T-cell (primary cell): ENCODE measurements around the gene KCTD6. TPM values are rescaled to one million over a fixed set of nuclear protein-coding genes. Genes with fewer than 3 reads are reported as not detected.

Experiments used
- ATAC-seq, 4 experiments: fragments of 200-7000 bp in 3 of 4; fragments of 150-1000 bp in 1 of 4; cut with Tn5 transposase; replicated peaks in 1 of 4; 1 replicate in 3 of 4; 2 replicates in 1 of 4; pipeline ENCODE4 v1.10.0; 2021; ENCODE audit warnings: moderate library complexity in 3 of 4, mild to moderate bottlenecking in 2 of 4, moderate number of reproducible peaks in 1 of 4
- CTCF ChIA-PET, 2 donors: fragments of 300-600 bp; sonication (Branson Sonifier 250); formaldehyde crosslinking; loops; one replicate each; lab custom pipeline; 2022; ENCODE audit warnings: antibody characterized with exemption in 2 of 2; lab: Charles Lee
- POLR2A ChIA-PET, 2 donors: fragments of 300-600 bp; sonication (Branson Sonifier 250); formaldehyde crosslinking; loops; one replicate each; lab custom pipeline; 2022; ENCODE audit warnings: antibody characterized with exemption in 2 of 2; lab: Charles Lee
- DNase-seq, 35 experiments: peaks; one replicate each; pipeline versions ENCODE4 v3.0.0 to v3.0.0-alpha.2; 2013 to 2023
- H3K27ac ChIP-seq: one replicate; pipeline ENCODE4 v1.5.1; 2013; ENCODE audit warnings: low read length
- H3K27me3 ChIP-seq, 2 experiments: replicated peaks in 1 of 2; 1 replicate in 1 of 2; 2 replicates in 1 of 2; pipeline versions ENCODE4 v1.6.1 to v1.7.0; 2013; ENCODE audit warnings: low read length in 1 of 2, mixed read lengths in 1 of 2; ENCODE audit not compliant: control insufficient read depth in 2 of 2, insufficient read depth in 2 of 2; ENCODE audit errors: extremely low read depth in 1 of 2
- H3K36me3 ChIP-seq, 2 donors: 1 replicate in 1 of 2; 2 replicates in 1 of 2; pipeline versions ENCODE4 v1.6.1 to v1.7.0; 2013; ENCODE audit warnings: low read length in 1 of 2; ENCODE audit not compliant: control insufficient read depth in 2 of 2, insufficient read depth in 1 of 2; ENCODE audit errors: extremely low read depth in 1 of 2
- H3K4me1 ChIP-seq, 2 experiments: 1 replicate in 1 of 2; 2 replicates in 1 of 2; pipeline versions ENCODE4 v1.6.1 to v1.7.0; 2013; ENCODE audit warnings: low read length in 2 of 2, mixed read lengths in 1 of 2; ENCODE audit not compliant: insufficient read depth in 2 of 2, control insufficient read depth in 1 of 2; ENCODE audit errors: extremely low read depth in 1 of 2
- H3K4me3 ChIP-seq, 2 donors: 1 replicate in 1 of 2; 2 replicates in 1 of 2; pipeline versions ENCODE4 v1.5.1 to v1.7.0; 2013; ENCODE audit warnings: mild to moderate bottlenecking in 2 of 2, low read length in 1 of 2, moderate library complexity in 1 of 2; ENCODE audit not compliant: control insufficient read depth in 1 of 2; ENCODE audit errors: extremely low read depth in 1 of 2
- H3K9me3 ChIP-seq: 2 replicates; pipeline ENCODE4 v1.7.0; 2013
- H3K27ac Mint-ChIP-seq, 2 donors: one replicate each; pipeline ENCODE4 v1.8.0; 2020 to 2021; ENCODE audit warnings: mild to moderate bottlenecking in 2 of 2, mixed read lengths in 2 of 2
- H3K27me3 Mint-ChIP-seq, 2 donors: one replicate each; pipeline ENCODE4 v1.8.0; 2021 to 2022; ENCODE audit warnings: mixed read lengths in 2 of 2
- H3K36me3 Mint-ChIP-seq: one replicate; pipeline ENCODE4 v1.8.0; 2021; ENCODE audit warnings: mixed read lengths
- H3K4me1 Mint-ChIP-seq, 3 donors: one replicate each; pipeline ENCODE4 v1.8.0; 2020 to 2022; ENCODE audit warnings: mixed read lengths in 3 of 3, mild to moderate bottlenecking in 1 of 3
- H3K4me3 Mint-ChIP-seq, 3 donors: one replicate each; pipeline ENCODE4 v1.8.0; 2020 to 2022; ENCODE audit warnings: mild to moderate bottlenecking in 3 of 3, mixed read lengths in 3 of 3, moderate library complexity in 3 of 3
- H3K9me3 Mint-ChIP-seq, 3 donors: one replicate each; pipeline ENCODE4 v1.8.0; 2020 to 2022; ENCODE audit warnings: mixed read lengths in 3 of 3
- WGBS: methylation state at CpG from one replicate; pipeline ENCODE4 v1.1.5; 2013; ENCODE audit warnings: missing lambda C conversion rate; ENCODE audit not compliant: insufficient coverage; 5-methylcytosine and 5-hydroxymethylcytosine counted together
- total RNA-seq, 35 experiments: library from RNA in 6 of 35; stranded (reverse) in 6 of 35; fragments of 120-200 nt in 1 of 35; gene quantifications; one replicate each; pipeline versions ENCODE4 v1.2.1 to v1.2.4 and lab custom pipeline; 2013 to 2026

KCTD6 gene
- total RNA-seq, 5 donors from 2014 or later (not counting 1 experiment from before 2014, with no cell fraction given): 6.6 to 9.4 (median 7.8) TPM

DNA sequence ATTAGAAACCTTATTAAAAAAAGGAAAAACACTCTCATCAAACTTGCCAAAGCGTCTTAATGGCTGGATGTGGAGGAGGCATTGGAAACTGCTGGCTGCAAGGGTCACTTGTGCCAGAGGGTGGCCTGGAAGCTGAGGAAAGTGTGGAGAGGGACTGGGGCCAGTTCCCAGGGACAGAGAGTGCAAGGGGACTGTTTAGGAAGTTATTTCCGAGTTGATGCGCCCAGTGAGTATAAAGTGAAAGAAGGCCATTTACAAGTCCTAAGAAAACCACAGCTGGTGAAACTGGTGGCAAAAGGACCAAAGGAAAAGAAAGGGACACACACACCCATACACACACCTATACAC is 7.2 kb upstream of the KCTD6 start:
- POLR2A ChIA-PET: no interaction called here
- no peak overlapping the region for H3K27ac Mint-ChIP-seq

DNA sequence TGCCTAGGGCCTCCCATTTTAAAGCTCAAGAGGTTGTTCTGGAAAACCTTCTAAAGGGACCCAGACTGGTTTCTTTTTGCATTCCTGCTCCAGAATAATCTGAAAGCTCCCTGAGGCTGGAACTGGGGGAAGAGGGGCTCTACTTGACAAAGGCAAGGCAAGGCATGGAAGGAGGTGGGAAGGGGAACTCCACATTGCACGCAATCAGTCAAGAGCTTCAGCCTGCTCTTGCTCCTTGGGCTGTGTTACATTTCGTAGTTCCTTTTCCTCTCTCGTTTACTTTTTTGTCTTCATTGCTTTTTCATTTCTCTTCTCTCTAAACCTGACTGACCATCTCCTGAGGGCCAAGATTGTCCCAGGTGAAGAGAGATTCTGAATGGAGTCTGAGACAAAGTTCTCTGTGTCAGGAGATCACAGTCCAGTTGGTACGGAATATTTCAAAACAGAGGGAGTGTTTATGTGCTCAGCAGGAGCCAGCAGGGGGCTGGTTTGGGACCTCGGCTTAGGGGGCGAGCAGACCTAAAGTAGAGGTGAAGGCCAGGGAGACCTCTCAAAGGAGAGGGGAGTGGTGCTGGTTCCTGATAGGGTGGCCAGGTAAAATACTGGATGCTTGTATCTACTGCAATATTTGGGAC is 6.0 kb upstream of the KCTD6 start:
- ChIA-PET POLR2A (no interaction called here), CTCF (no interaction called here)
- 97% methylated on average over 3 of the region's 6 CpGs for WGBS
- Histone ChIP-seq H3K9me3 (no peaks in the 10 kb centered on the region), H3K27me3 (peaks cover 0 to 3% of the 10 kb centered on the region in 2 experiments), H3K4me1 (peaks cover 0 to 2% of the 10 kb centered on the region in 2 experiments), H3K27ac (no peak overlapping the region), H3K36me3 (no peaks in the 10 kb centered on the region), H3K4me3 (no peak overlapping the region)
- ATAC-seq (no peak), DNase-seq (no peak)
- Mint-ChIP-seq H3K4me3 (no peak overlapping the region), H3K9me3 (no peaks in the 10 kb centered on the region), H3K27me3 (peaks cover 3 to 4% of the 10 kb centered on the region in 2 donors), H3K4me1 (peaks cover 6 to 15% (median 14%) of the 10 kb centered on the region in 3 donors), H3K36me3 (no peaks in the 10 kb centered on the region), H3K27ac (no peak overlapping the region)

More for the DNA sequence above, 7.2 kb upstream of the KCTD6 start:
- Histone ChIP-seq H3K9me3 (no peaks in the 10 kb centered on the region), H3K36me3 (no peaks in the 10 kb centered on the region), H3K27ac (no peak overlapping the region), H3K4me1 (no peaks in the 10 kb centered on the region), H3K27me3 (peaks cover 0 to 3% of the 10 kb centered on the region in 2 experiments), H3K4me3 (no peak overlapping the region)
- ATAC-seq: no peak
- Mint-ChIP-seq H3K36me3 (no peaks in the 10 kb centered on the region), H3K4me1 (peaks cover 1 to 5% (median 5%) of the 10 kb centered on the region in 3 donors), H3K9me3 (no peaks in the 10 kb centered on the region), H3K4me3 (no peak overlapping the region), H3K27me3 (peaks cover 3 to 4% of the 10 kb centered on the region in 2 donors)
- DNase-seq: no peak
- CTCF ChIA-PET: interaction anchor here in 1 of 2 donors (0.7 kb wide), 1 partner anchor 51 kb away, joined by 3 read pairs; no protein-coding TSS in a partner anchor
- no CpG with 5 or more reads among the region's 3 CpGs for WGBS

DNA sequence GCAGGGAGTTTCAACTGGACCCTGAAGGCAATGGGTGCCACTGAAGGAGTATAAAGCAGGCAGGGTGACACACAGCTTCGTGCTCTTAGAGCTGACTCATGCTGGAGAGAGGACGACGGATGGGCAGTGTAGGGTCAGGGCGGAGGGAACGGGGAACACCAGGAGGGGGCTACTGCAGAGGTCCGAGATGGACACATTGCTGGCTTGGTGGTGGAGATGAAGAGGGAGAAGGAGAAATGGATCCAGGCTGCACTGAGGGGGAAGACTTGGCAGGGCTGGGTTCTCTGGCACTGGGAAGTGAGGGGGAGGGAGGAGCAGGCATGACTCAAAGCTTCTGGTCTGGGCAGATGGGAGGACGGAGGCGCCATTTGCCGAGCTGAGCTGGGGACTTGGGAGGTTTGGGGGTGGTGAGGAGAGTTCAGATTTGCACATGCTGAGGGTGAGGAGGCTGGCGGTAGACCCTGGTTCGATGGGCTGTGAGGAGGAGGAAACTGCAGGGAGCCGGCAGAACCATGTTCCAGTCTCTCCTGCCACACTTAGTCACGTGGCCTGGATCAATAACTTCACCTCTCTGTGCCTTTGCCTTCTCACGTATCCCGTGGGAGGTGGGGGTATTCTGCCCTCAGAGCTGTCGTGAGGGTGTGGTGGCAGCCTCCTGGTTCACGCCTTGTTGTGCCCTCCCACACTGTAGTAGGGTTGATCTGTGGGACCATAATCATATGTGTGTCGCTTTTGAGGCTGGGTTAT is 4.6 kb upstream of the KCTD6 start:
- H3K4me1 ChIP-seq: peaks cover 0 to 9% of the 10 kb centered on the region in 2 experiments
- H3K27ac ChIP-seq: no peak overlapping the region
- H3K9me3 ChIP-seq: no peaks in the 10 kb centered on the region
- Mint-ChIP-seq H3K9me3 (no peaks in the 10 kb centered on the region), H3K36me3 (no peaks in the 10 kb centered on the region), H3K4me1 (peaks cover 12 to 19% (median 19%) of the 10 kb centered on the region in 3 donors), H3K27me3 (peaks cover 3 to 4% of the 10 kb centered on the region in 2 donors), H3K4me3 (no peak overlapping the region), H3K27ac (no peak overlapping the region)
- POLR2A ChIA-PET: no interaction called here
- DNase-seq (no peak), ATAC-seq (no peak)
- no peak overlapping the region for H3K4me3 ChIP-seq
- 71% methylated on average over 13 of the region's 18 CpGs for WGBS
- CTCF ChIA-PET: interaction anchor here in 1 of 2 donors (0.7 kb wide), 1 partner anchor 181 kb away, joined by 3 read pairs; the partner anchor contains the start of genes HTD2 and RPP14
- peaks cover 0 to 3% of the 10 kb centered on the region in 2 experiments for H3K27me3 ChIP-seq
- H3K36me3 ChIP-seq: no peaks in the 10 kb centered on the region

DNA sequence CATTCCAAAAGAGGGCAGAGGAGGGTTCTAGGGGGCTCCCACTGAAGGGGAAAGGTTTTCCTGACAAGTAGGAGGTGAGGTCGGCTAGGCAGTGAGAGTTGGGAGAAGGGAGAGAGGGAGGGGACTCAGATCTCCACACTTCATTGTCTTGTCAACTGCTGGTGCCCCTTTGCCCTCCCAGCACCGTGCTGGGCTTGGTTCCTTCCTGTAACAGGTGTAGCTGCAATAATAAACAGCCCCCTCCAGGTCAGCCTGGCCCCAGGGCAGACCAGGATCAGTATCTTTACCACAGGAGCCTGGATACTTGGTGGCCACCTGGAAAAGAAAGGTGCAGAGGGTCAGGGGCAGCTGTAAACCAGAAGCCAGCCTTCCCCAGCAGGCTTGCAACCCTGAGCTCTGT is 2.9 kb upstream of the KCTD6 start:
- peaks cover 1 to 2% of the 10 kb centered on the region in 2 donors for H3K27me3 Mint-ChIP-seq
- Histone ChIP-seq H3K27ac (no peak overlapping the region), H3K36me3 (no peaks in the 10 kb centered on the region), H3K4me3 (no peak overlapping the region), H3K27me3 (peaks cover 0 to 3% of the 10 kb centered on the region in 2 experiments), H3K9me3 (no peaks in the 10 kb centered on the region), H3K4me1 (peaks cover 12 to 21% of the 10 kb centered on the region in 2 experiments)
- ChIA-PET POLR2A (interaction anchor here in 1 of 2 donors (0.6 kb wide), 1 partner anchor 147 kb away, joined by 3 read pairs; no protein-coding TSS in a partner anchor), CTCF (interaction anchor here in 1 of 2 donors (1.0 kb wide), 1 partner anchor 155 kb away, joined by 3 read pairs; no protein-coding TSS in a partner anchor)
- peaks cover 28 to 35% (median 34%) of the 10 kb centered on the region in 3 donors for H3K4me1 Mint-ChIP-seq
- no peaks in the 10 kb centered on the region for H3K36me3 Mint-ChIP-seq
- H3K4me3 Mint-ChIP-seq: no peak overlapping the region
- H3K27ac Mint-ChIP-seq: peak overlapping the region in 1 of 2 donors; percentile 50
- WGBS: 60% methylated on average over 1 of the region's 2 CpGs
- DNase-seq (no peak), ATAC-seq (no peak)
- no peaks in the 10 kb centered on the region for H3K9me3 Mint-ChIP-seq

DNA sequence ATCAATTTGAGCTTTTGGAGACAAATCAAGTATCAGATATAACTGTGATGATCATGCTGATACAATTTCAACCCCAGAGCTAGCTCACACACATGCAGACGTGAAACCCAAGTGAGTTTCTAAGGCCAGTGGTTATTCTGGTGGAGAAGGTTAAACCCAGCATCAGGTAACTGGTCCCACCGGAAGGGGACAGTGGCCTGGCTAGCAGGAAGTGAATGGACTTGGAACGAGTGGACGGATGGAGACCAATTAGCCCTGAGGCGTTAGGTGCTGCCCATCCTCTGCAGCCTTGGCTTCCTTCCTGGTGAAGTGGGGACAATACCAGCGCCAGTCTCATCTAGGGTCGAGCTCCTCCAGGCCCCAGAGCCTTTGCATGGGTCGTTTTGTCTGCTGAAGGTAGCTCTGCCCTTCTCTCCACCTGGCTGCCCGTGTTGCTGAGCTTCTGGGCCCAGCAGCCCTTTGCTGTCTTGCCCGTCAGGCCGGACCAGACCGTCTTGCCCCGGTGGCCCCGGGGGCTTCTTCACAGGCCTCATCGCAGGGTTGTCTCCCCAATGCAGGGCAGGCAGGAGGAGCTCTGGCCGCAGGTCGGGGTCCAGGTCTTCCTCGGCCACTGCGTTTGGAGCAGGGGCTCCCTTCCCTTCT is 915 bp upstream of the KCTD6 start:
- peak overlapping the region; percentile 59 for H3K27ac ChIP-seq
- H3K4me1 ChIP-seq: peaks cover 17 to 21% of the 10 kb centered on the region in 2 experiments
- no peaks in the 10 kb centered on the region for H3K27me3 Mint-ChIP-seq
- no peaks in the 10 kb centered on the region for H3K36me3 Mint-ChIP-seq
- peaks cover 0 to 3% of the 10 kb centered on the region in 2 experiments for H3K27me3 ChIP-seq
- H3K9me3 Mint-ChIP-seq: no peaks in the 10 kb centered on the region
- no peaks in the 10 kb centered on the region for H3K9me3 ChIP-seq
- peaks cover 45 to 53% (median 53%) of the 10 kb centered on the region in 3 donors for H3K4me1 Mint-ChIP-seq
- peak in 5 of 35 experiments; percentile 2 to 17 (median 5) for DNase-seq
- no peak for ATAC-seq
- H3K36me3 ChIP-seq: no peaks in the 10 kb centered on the region
- no peak overlapping the region for H3K4me3 ChIP-seq
- peak overlapping the region; percentile 60 to 80 (median 61) for H3K4me3 Mint-ChIP-seq
- POLR2A ChIA-PET: interaction anchor here in 1 of 2 donors (0.5 kb wide), 1 partner anchor 13 kb away, joined by 7 read pairs; no protein-coding TSS in a partner anchor
- H3K27ac Mint-ChIP-seq: peak overlapping the region; percentile 90 to 91
- WGBS: 87% methylated on average over 19 of the region's 19 CpGs
- CTCF ChIA-PET: interaction anchor here (0.6 to 5.1 kb wide), 13 partner anchors 8 to 185 kb away, joined by 3 to 53 read pairs (median 4); partner anchors contain the start of genes PDHB (in 2 of the 2), HTD2 (in 1 of the 2), PXK (in 1 of the 2) and RPP14 (in 1 of the 2)
